ENCODE data around the gene UBL4A. TPM values are rescaled to one million over a fixed set of nuclear protein-coding genes. Genes with fewer than 3 reads are reported as not detected.

UBL4A gene
- total RNA-seq (2022; extraction: Qiagen RNA extraction; ENCODE audit: low read depth), result 57.8 to 73.0 TPM (median 60.0 TPM) in 5 replicates

DNA sequence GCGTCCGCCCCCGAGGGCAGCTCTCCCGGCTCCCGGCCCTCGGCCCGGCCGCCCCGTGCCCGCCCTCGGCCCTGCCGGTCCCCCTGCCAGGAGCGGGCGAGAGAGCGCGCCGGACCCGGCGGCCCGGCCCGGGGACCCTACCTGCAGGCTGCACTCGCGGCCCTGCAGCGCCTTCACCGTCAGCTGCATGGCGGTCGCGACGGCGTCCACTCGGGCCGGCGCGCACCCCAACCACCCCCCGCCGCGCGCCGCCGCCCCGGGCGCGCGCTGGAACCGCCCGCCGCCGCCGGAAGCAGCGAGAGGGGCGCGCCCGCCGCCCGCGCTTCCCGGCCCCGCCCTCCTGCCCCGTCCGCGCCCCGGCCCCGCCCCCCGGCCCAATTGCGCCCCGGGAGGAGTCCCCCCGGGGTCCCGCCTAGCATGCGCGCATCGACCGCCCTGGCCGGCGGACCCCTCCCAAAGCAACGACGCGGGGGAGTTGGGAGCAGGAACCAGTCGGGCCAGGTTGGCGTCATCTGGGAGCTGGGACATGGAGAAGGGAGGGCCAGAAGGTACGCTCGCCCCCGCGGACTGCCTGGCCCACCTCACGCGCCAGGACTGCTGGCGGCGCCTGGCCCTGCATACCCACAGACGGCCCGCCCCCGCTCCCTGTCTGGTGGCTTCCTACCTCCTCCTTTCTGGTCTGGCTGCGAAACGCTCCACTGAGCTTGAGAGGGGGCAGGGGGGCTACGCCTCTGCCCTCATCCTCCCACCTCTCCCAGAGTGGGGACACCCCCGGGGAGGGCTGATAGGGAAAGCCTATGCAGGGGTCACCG, at the start of gene UBL4A:
Gene UBL4A, minus strand, starts transcription at position 220 of the 812 bp plus-strand sequence. Its CDS starts 31 bp downstream, at position 189.

DNA sequence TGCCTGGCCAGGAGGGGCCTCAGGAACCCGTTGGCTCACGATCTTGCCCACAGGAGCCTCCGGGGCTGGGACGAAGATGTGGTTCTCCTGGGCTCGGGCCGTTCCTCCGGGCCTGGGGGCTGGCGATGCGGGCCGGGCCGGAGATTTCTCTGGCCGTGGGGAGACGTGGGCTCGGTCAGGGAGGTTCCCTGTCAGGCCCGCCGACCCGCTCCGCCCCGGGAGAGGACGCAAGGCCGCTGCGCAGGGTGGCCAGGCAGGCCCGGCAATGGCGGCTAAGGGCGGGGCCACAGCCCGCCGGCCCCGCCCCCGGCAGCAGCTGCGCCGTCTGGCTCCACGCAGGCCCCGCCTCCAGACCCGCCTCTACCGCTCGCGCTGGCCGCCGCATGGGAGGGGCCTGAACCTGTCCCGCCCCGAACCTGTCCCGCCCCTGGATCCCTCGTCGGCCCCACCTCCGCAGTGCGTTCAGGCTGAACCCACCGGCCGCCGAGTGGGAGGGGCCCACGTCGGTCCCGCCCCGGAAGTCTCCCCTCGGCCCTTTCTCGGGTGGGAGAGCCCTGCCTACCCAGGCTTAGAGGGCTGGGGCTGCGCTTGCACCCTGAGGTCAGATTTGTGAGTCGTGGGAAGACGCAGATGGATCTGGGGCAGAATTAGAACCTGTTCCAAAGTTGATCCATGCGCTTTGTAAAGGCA, 29.7 kb upstream of the UBL4A start, which contains the start of gene FAM3A:
Gene FAM3A, minus strand, starts transcription at position 267 of the 690 bp plus-strand sequence. CDS start 460 bp downstream, outside the sequence.

DNA sequence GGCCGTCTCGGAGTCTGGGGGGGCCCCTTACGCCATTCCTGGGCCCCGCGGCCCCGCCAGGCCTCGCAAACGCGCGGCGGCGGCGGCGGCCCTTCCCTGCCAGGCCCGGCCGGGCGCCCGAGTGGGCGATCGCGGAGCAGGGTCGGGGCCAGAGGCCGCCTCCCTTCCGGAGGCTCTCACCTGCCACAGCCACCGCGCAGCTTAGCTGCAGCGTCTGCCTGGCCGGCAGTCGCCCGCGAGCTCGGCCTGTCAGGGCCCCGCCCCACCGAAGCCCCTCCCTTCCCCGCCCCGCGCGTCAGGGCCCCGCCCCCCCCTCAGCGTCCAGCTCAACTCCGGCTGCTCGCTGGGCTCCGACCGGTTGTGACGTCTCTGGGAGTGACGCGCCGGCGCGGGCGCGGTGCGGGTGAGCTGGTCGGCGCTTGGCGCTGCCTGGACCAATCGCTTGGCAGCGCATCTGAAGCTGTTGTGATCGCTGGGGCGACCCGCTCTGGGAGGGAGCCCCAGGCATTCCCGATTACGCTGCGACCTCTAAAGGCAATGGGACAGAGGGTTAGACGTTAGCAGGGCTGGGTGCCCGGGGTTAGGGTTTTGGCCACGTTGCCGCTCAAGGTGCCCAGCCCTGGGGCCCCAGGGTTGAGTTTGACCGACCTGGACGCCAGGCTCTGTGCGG, 4.1 kb upstream of the UBL4A start, which contains the start of gene SLC10A3:
Gene SLC10A3, minus strand, starts transcription at position 216 of the 670 bp plus-strand sequence. CDS start 1,689 bp downstream, outside the sequence.

GRCh38 chrX:154478728-154479622, 7.4 kb downstream of the UBL4A start, which contains the start of gene LAGE3:
TSS of gene LAGE3 (minus strand) at chrX:154479281. CDS start at chrX:154478915, 366 bp downstream.

DNA sequence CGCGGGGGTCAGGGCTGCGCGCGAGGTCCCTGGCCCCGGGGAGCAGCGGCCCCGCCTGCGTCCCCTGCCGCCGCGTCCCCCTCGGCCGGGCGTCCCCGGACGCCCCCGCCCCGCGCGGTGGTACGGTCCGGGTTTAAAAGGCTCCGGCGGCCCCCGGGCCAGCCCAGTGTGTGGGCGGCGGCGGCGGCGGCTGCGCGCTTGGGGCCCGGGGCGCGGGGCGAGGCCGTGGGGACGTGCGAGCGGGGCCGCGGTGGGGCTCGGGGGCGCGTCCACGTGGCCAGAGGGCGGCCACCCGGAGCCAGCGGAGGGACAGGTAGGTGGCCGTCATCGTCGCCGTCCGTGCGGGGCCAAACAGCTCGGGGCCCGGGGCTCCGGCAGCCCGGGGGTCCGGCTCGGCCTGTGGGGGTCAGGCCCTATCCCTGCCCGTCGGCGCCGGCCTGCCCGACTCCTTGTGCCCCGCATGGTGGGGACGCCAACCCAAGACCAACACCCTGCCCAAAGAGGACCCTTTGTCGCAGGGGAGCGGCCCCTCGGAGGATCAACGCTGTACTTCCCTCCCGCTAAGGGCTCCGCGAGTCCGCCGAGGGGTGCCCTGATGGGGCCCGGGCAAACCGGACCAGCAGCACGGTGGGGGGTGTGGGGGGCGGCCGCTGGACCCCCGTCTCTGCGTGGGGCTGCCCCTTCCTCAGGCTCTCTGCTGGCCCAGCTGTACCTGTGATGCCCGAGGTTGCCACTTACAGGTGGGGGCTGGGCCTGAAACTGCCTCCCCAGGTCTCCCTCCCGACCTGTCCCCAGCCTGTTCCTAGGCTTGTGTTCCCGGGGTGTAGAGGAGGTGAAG, 28.1 kb downstream of the UBL4A start, which contains the start of gene PLXNA3:
Gene PLXNA3, plus strand, starts transcription at position 166 of the 838 bp plus-strand sequence. CDS start 1,903 bp downstream, outside the sequence.

GRCh38 chrX:154443992-154444754, 42.2 kb downstream of the UBL4A start, which contains the start of gene FAM50A:
TSS of gene FAM50A (plus strand) at chrX:154444141. CDS start at chrX:154444236, 95 bp downstream.

GRCh38 chrX:154436983-154437752, 49.2 kb downstream of the UBL4A start, which contains the start of gene GDI1:
TSS of gene GDI1 (plus strand) at chrX:154437154. CDS start at chrX:154437255, 101 bp downstream.

Other genes starting within 250 kb of the UBL4A start
- not detected in 5 replicates for gene OPN1MW3, start 229.0 kb downstream of the UBL4A start, total RNA-seq (2022; extraction: Qiagen RNA extraction; ENCODE audit: low read depth)
- not detected in 5 replicates for gene TEX28, start 191.5 kb downstream of the UBL4A start, total RNA-seq (2022; extraction: Qiagen RNA extraction; ENCODE audit: low read depth)
- gene TKTL1, start 190.8 kb downstream of the UBL4A start, total RNA-seq (2022; extraction: Qiagen RNA extraction; ENCODE audit: low read depth), result not detected in 5 replicates
- gene FLNA, start 112.0 kb downstream of the UBL4A start, total RNA-seq (2022; extraction: Qiagen RNA extraction; ENCODE audit: low read depth), result 1,374 to 1,670 TPM (median 1,583 TPM) in 5 replicates
- gene EMD, start 107.3 kb downstream of the UBL4A start, total RNA-seq (2022; extraction: Qiagen RNA extraction; ENCODE audit: low read depth), result 127 to 170 TPM (median 155 TPM) in 5 replicates
- gene RPL10, start 88.2 kb downstream of the UBL4A start, total RNA-seq (2022; extraction: Qiagen RNA extraction; ENCODE audit: low read depth), result 5,191 to 5,756 TPM (median 5,342 TPM) in 5 replicates
- gene DNASE1L1, start 77.4 kb downstream of the UBL4A start, total RNA-seq (2022; extraction: Qiagen RNA extraction; ENCODE audit: low read depth), result 20.6 to 30.0 TPM (median 26.9 TPM) in 5 replicates
- 29.0 to 38.9 TPM (median 33.3 TPM) in 5 replicates for gene TAFAZZIN, start 75.1 kb downstream of the UBL4A start, total RNA-seq (2022; extraction: Qiagen RNA extraction; ENCODE audit: low read depth)
- gene ATP6AP1, start 57.9 kb downstream of the UBL4A start, total RNA-seq (2022; extraction: Qiagen RNA extraction; ENCODE audit: low read depth), result 72.3 to 108 TPM (median 104 TPM) in 5 replicates
- 88.0 to 102 TPM (median 92.6 TPM) in 5 replicates for gene GDI1, start 49.5 kb downstream of the UBL4A start, total RNA-seq (2022; extraction: Qiagen RNA extraction; ENCODE audit: low read depth)
- 89.4 to 122 TPM (median 110 TPM) in 5 replicates for gene FAM50A, start 42.5 kb downstream of the UBL4A start, total RNA-seq (2022; extraction: Qiagen RNA extraction; ENCODE audit: low read depth)
- gene PLXNA3, start 28.3 kb downstream of the UBL4A start, total RNA-seq (2022; extraction: Qiagen RNA extraction; ENCODE audit: low read depth), result 8.6 to 15.9 TPM (median 10.8 TPM) in 5 replicates
- gene LAGE3, start 7.3 kb downstream of the UBL4A start, total RNA-seq (2022; extraction: Qiagen RNA extraction; ENCODE audit: low read depth), result 48.7 to 73.2 TPM (median 69.0 TPM) in 5 replicates
- 31.5 to 42.6 TPM (median 39.9 TPM) in 5 replicates for gene SLC10A3, start 4.0 kb upstream of the UBL4A start, total RNA-seq (2022; extraction: Qiagen RNA extraction; ENCODE audit: low read depth)
- 30.7 to 46.1 TPM (median 43.4 TPM) in 5 replicates for gene FAM3A, start 29.6 kb upstream of the UBL4A start, total RNA-seq (2022; extraction: Qiagen RNA extraction; ENCODE audit: low read depth)
- 1,384 to 1,559 TPM (median 1,513 TPM) in 5 replicates for gene G6PD, start 60.2 kb upstream of the UBL4A start, total RNA-seq (2022; extraction: Qiagen RNA extraction; ENCODE audit: low read depth)
- 34.1 to 45.7 TPM (median 42.8 TPM) in 5 replicates for gene IKBKG, start 61.0 kb upstream of the UBL4A start, total RNA-seq (2022; extraction: Qiagen RNA extraction; ENCODE audit: low read depth)
- gene CTAG1A, start 98.5 kb upstream of the UBL4A start, total RNA-seq (2022; extraction: Qiagen RNA extraction; ENCODE audit: low read depth), result not detected in 5 replicates
- gene CTAG1B, start 132.7 kb upstream of the UBL4A start, total RNA-seq (2022; extraction: Qiagen RNA extraction; ENCODE audit: low read depth), result not detected in 5 replicates
- gene CTAG2, start 167.0 kb upstream of the UBL4A start, total RNA-seq (2022; extraction: Qiagen RNA extraction; ENCODE audit: low read depth), result not detected in 5 replicates

All from A549 treated with RU486 at 1 μM for 4 hours (cell line).